HEK293 (cell line): ENCODE measurements around the gene ST6GALNAC1.

ENCODE experiments used
- CTCF ChIA-PET: fragments of 350-600 bp; formaldehyde crosslinking; extraction: SDS; loops from one replicate; lab custom pipeline; 2021; ENCODE audit warnings: antibody characterized with exemption; lab: Yijun Ruan, JAX
- POLR2A ChIA-PET: fragments of 300-600 bp; formaldehyde crosslinking; extraction: SDS; loops from one replicate; lab custom pipeline; 2020; ENCODE audit warnings: antibody characterized with exemption, inconsistent platforms; lab: Yijun Ruan, JAX
- H3K27ac ChIP-seq: fragments of 200-500 bp; sonication (Bioruptor generic); 2 replicates; pipeline ENCODE4 v1.5.1; 2014; ENCODE audit warnings: low read depth, low read length, control low read depth, inconsistent platforms; ENCODE audit errors: extremely low read depth
- H3K36me3 ChIP-seq, 2 experiments: fragments of 200-500 bp in 1 of 2; sonication (Bioruptor generic) in 1 of 2; 1 replicate in 1 of 2; 2 replicates in 1 of 2; pipeline ENCODE4 v1.5.1; 2014 to 2017; ENCODE audit warnings: inconsistent platforms in 2 of 2, low read length in 2 of 2; ENCODE audit not compliant: control insufficient read depth in 2 of 2, insufficient read depth in 1 of 2
- H3K4me1 ChIP-seq: fragments of 200-500 bp; sonication (Bioruptor generic); 2 replicates; pipeline ENCODE4 v1.5.1; 2014; ENCODE audit warnings: mild to moderate bottlenecking, low read length, inconsistent platforms; ENCODE audit not compliant: control insufficient read depth, insufficient read depth
- H3K4me3 ChIP-seq: 2 replicates; pipeline ENCODE4 v1.5.1; 2011; ENCODE audit warnings: low read depth, mild to moderate bottlenecking, control low read depth, low read length, moderate library complexity
- H3K9me3 ChIP-seq: fragments of 200-500 bp; sonication (Bioruptor generic); 2 replicates; pipeline ENCODE4 v1.5.1; 2014; ENCODE audit warnings: low read depth, low read length, inconsistent platforms; ENCODE audit not compliant: control insufficient read depth, insufficient read depth
- BCL11A ChIP-seq: fragments of 450-650 bp; formaldehyde crosslinking; IDR thresholded peaks from 2 replicates; pipeline ENCODE4 v1.5.1; 2016; ENCODE audit warnings: low read depth, missing biosample characterization, missing genetic modification characterization
- GLI4 ChIP-seq: fragments of 450-650 bp; formaldehyde crosslinking; IDR thresholded peaks from 2 replicates; pipeline ENCODE4 v1.5.1; 2016; ENCODE audit warnings: missing biosample characterization, missing genetic modification characterization
- HOXD13 ChIP-seq: sonication (generic); formaldehyde crosslinking; IDR thresholded peaks from 2 replicates; pipeline ENCODE4 v1.8.0; 2022; ENCODE audit warnings: missing genetic modification reagents, borderline replicate concordance
- SALL2 ChIP-seq: fragments of 450-650 bp; formaldehyde crosslinking; IDR thresholded peaks from 2 replicates; pipeline ENCODE4 v1.5.0; 2017; ENCODE audit warnings: missing biosample characterization, mild to moderate bottlenecking, missing genetic modification characterization, borderline replicate concordance
- SCRT2 ChIP-seq: fragments of 450-650 bp; formaldehyde crosslinking; IDR thresholded peaks from 2 replicates; pipeline ENCODE4 v1.5.1; 2016; ENCODE audit warnings: missing biosample characterization, missing genetic modification characterization
- YY1 ChIP-seq: fragments of 450-650 bp; formaldehyde crosslinking; IDR thresholded peaks from 2 replicates; pipeline ENCODE4 v1.5.1; 2018; ENCODE audit warnings: missing biosample characterization, missing genetic modification characterization
- ZFP41 ChIP-seq: fragments of 450-650 bp; formaldehyde crosslinking; IDR thresholded peaks from 2 replicates; pipeline ENCODE4 v1.5.1; 2016; ENCODE audit warnings: missing biosample characterization, missing genetic modification characterization, borderline replicate concordance
- ZNF140 ChIP-seq: fragments of 450-650 bp; formaldehyde crosslinking; IDR thresholded peaks from 2 replicates; pipeline ENCODE4 v1.5.1; 2016; ENCODE audit warnings: missing biosample characterization, missing genetic modification characterization
- ZNF223 ChIP-seq: fragments of 450-650 bp; formaldehyde crosslinking; IDR thresholded peaks from 2 replicates; pipeline ENCODE4 v1.5.1; 2016; ENCODE audit warnings: missing biosample characterization, missing genetic modification characterization
- ZNF24 ChIP-seq: fragments of 450-650 bp; formaldehyde crosslinking; IDR thresholded peaks from 2 replicates; pipeline ENCODE4 v1.5.1; 2016; ENCODE audit warnings: missing biosample characterization, missing genetic modification characterization
- ZNF302 ChIP-seq: fragments of 450-650 bp; formaldehyde crosslinking; IDR thresholded peaks from 2 replicates; pipeline ENCODE4 v1.5.1; 2016; ENCODE audit warnings: missing biosample characterization, missing genetic modification characterization, low read depth
- ZNF324 ChIP-seq: fragments of 450-650 bp; formaldehyde crosslinking; IDR thresholded peaks from 2 replicates; pipeline ENCODE4 v1.5.1; 2016; ENCODE audit warnings: missing biosample characterization, missing genetic modification characterization
- ZNF354C ChIP-seq: fragments of 450-650 bp; formaldehyde crosslinking; IDR thresholded peaks from 2 replicates; pipeline ENCODE4 v1.5.1; 2016; ENCODE audit warnings: missing biosample characterization, missing genetic modification characterization, low read depth, borderline replicate concordance
- ZNF391 ChIP-seq: fragments of 450-650 bp; formaldehyde crosslinking; IDR thresholded peaks from 2 replicates; pipeline ENCODE4 v1.5.1; 2016; ENCODE audit warnings: low read depth, missing biosample characterization, missing genetic modification characterization, borderline replicate concordance
- ZNF514 ChIP-seq: fragments of 450-650 bp; formaldehyde crosslinking; IDR thresholded peaks from 2 replicates; pipeline ENCODE4 v1.5.1; 2016; ENCODE audit warnings: missing biosample characterization, missing genetic modification characterization
- ZNF548 ChIP-seq: fragments of 450-650 bp; formaldehyde crosslinking; IDR thresholded peaks from 2 replicates; pipeline ENCODE4 v1.5.1; 2016; ENCODE audit warnings: missing biosample characterization, missing genetic modification characterization
- ZNF610 ChIP-seq: fragments of 450-650 bp; formaldehyde crosslinking; IDR thresholded peaks from 2 replicates; pipeline ENCODE4 v1.5.1; 2016; ENCODE audit warnings: missing biosample characterization, missing genetic modification characterization, borderline replicate concordance
- ZNF747 ChIP-seq: fragments of 450-650 bp; formaldehyde crosslinking; IDR thresholded peaks from 2 replicates; pipeline ENCODE4 v1.5.1; 2016; ENCODE audit warnings: missing biosample characterization, missing genetic modification characterization
- ZNF76 ChIP-seq: fragments of 450-650 bp; formaldehyde crosslinking; IDR thresholded peaks from 2 replicates; pipeline ENCODE4; 2016; ENCODE audit warnings: low read depth, missing biosample characterization, missing genetic modification characterization, borderline replicate concordance
- TF ChIP-seq, protein P1 (sequence below): fragments of 450-650 bp; formaldehyde crosslinking; IDR thresholded peaks from 2 replicates; pipeline ENCODE4 v1.5.1; 2016; ENCODE audit warnings: missing biosample characterization, missing genetic modification characterization
- TF ChIP-seq, protein P2 (sequence below): fragments of 450-650 bp; formaldehyde crosslinking; IDR thresholded peaks from 2 replicates; pipeline ENCODE4 v1.5.0; 2017; ENCODE audit warnings: missing biosample characterization, missing genetic modification characterization, borderline replicate concordance
- TF ChIP-seq, protein P3 (sequence below): fragments of 450-650 bp; formaldehyde crosslinking; IDR thresholded peaks from 2 replicates; pipeline ENCODE4 v1.5.1; 2016; ENCODE audit warnings: missing biosample characterization, missing genetic modification characterization

The ST6GALNAC1 gene

DNA sequence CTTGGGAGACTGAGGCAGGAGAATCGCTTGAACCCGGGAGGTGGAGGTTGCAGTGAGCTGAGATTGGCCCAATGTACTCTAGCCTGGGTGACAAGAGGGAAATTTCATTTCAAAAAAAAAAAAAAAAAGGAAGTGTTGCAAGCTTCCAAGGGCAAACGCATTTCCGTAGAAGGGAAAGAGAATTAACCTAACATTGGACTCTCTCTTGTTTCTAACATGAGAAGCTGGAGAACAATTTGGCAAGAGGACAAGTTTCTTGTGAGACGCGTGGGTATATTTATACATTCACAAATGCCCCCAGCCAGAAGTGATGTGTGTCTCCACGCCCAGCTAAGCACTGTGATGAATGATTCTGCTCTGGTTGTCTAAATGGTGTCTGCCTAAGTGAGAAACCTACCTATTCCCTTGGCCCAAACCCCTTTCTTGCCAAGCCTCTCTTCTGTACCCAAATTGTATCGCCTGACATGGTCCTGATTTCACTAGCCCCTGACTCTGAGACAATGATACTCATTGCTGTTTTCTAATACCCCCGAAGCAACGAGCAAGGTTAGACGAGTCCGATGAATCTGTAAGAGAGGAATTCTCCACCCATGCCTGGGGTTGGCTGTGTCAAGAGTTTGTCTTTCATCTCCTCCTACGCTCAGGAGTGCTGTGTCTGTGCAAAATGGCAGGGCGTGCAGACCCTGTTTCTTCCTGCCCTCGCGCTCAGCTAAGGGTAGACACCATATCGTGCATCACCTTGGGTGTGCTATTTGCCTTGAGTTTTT, 43.7 kb downstream of the ST6GALNAC1 start:
- no peak overlapping the region for H3K27ac ChIP-seq

DNA sequence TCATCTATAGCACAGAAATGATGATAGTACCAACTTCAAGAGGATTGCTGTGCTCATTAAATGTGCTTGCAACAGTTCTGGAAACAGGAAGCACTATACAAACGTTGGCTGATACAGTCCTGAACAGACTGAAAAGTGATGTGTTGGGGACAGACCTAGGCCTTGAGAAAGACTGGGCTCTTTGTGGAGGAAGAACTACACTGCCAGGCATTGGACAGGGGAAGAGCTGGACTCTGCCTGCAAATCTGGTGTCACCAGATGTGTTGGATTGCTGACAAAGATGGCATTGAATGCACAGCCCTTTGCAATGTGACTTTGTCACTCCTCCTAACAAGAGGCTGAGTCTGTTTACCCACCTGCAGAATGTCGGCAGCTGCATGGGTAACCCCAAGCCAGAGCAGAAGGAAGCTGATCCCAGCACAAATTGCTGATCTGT, 45.5 kb downstream of the ST6GALNAC1 start:
- no peak overlapping the region for H3K27ac ChIP-seq
- H3K36me3 ChIP-seq = no peaks in the 10 kb centered on the region
- ChIA-PET CTCF (interaction anchor here (0.6 to 3.2 kb wide), 6 partner anchors 8 to 119 kb away, joined by 3 to 19 read pairs (median 4); no protein-coding TSS in a partner anchor), POLR2A (interaction anchor here (0.9 kb wide), 2 partner anchors 13 to 41 kb away, joined by 3 read pairs; no protein-coding TSS in a partner anchor)
- no peak overlapping the region for H3K4me3 ChIP-seq
- TF ChIP-seq ZNF391 (no peak), ZNF747 (tag by site-specific recombination) (no peak), GLI4 (tag by site-specific recombination) (no peak), ZNF514 (tag by site-specific recombination) (no peak), ZNF76 (tag by site-specific recombination) (no peak), ZNF610 (tag by site-specific recombination) (no peak), ZNF548 (tag by site-specific recombination) (no peak), ZNF140 (tag by site-specific recombination) (no peak), SALL2 (tag by site-specific recombination) (no peak), ZFP41 (tag by site-specific recombination) (no peak), BCL11A (tag by site-specific recombination) (no peak), ZNF354C (tag by site-specific recombination) (no peak), ZNF302 (tag by site-specific recombination) (no peak), YY1 (tag by site-specific recombination) (no peak), ZNF324 (tag by site-specific recombination) (no peak), ZNF223 (tag by site-specific recombination) (no peak)
- TF ChIP-seq, protein P1, sequence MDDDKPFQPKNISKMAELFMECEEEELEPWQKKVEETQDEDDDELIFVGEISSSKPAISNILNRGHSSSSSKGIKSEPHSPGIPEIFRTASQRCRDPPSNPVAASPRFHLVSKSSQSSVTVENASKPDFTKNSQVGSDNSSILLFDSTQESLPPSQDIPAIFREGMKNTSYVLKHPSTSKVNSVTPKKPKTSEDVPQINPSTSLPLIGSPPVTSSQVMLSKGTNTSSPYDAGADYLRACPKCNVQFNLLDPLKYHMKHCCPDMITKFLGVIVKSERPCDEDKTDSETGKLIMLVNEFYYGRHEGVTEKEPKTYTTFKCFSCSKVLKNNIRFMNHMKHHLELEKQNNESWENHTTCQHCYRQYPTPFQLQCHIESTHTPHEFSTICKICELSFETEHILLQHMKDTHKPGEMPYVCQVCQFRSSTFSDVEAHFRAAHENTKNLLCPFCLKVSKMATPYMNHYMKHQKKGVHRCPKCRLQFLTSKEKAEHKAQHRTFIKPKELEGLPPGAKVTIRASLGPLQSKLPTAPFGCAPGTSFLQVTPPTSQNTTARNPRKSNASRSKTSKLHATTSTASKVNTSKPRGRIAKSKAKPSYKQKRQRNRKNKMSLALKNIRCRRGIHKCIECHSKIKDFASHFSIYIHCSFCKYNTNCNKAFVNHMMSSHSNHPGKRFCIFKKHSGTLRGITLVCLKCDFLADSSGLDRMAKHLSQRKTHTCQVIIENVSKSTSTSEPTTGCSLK = no peak
- TF ChIP-seq, protein P2, sequence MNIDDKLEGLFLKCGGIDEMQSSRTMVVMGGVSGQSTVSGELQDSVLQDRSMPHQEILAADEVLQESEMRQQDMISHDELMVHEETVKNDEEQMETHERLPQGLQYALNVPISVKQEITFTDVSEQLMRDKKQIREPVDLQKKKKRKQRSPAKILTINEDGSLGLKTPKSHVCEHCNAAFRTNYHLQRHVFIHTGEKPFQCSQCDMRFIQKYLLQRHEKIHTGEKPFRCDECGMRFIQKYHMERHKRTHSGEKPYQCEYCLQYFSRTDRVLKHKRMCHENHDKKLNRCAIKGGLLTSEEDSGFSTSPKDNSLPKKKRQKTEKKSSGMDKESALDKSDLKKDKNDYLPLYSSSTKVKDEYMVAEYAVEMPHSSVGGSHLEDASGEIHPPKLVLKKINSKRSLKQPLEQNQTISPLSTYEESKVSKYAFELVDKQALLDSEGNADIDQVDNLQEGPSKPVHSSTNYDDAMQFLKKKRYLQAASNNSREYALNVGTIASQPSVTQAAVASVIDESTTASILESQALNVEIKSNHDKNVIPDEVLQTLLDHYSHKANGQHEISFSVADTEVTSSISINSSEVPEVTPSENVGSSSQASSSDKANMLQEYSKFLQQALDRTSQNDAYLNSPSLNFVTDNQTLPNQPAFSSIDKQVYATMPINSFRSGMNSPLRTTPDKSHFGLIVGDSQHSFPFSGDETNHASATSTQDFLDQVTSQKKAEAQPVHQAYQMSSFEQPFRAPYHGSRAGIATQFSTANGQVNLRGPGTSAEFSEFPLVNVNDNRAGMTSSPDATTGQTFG (tag by site-specific recombination) = no peak
- TF ChIP-seq, protein P3, sequence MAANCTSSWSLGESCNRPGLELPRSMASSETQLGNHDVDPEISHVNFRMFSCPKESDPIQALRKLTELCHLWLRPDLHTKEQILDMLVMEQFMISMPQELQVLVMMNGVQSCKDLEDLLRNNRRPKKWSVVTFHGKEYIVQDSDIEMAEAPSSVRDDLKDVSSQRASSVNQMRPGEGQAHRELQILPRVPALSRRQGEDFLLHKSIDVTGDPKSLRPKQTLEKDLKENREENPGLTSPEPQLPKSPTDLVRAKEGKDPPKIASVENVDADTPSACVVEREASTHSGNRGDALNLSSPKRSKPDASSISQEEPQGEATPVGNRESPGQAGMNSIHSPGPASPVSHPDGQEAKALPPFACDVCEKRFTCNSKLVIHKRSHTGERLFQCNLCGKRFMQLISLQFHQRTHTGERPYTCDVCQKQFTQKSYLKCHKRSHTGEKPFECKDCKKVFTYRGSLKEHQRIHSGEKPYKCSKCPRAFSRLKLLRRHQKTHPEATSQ (tag by site-specific recombination) = no peak
- TF ChIP-seq, all 188 proteins: peak for 0
- Histone ChIP-seq H3K4me1 (peaks cover 6% of the 10 kb centered on the region; the same call in 1 of the 2 replicates), H3K9me3 (no peaks in the 10 kb centered on the region)

More for the DNA sequence above, 43.7 kb downstream of the ST6GALNAC1 start:
- Histone ChIP-seq H3K4me1 (no peaks in the 10 kb centered on the region; the same call in 1 of the 2 replicates), H3K36me3 (no peaks in the 10 kb centered on the region), H3K9me3 (no peaks in the 10 kb centered on the region), H3K4me3 (no peak overlapping the region)
- ChIA-PET CTCF (interaction anchor here (0.6 to 3.2 kb wide), 3 partner anchors 24 to 88 kb away, joined by 3 to 19 read pairs (median 3); no protein-coding TSS in a partner anchor), POLR2A (interaction anchor here (0.5 to 0.9 kb wide), 2 partner anchors 9 to 14 kb away, joined by 3 to 4 read pairs; no protein-coding TSS in a partner anchor)
- TF ChIP-seq ZNF24 (no peak), SCRT2 (tag by site-specific recombination) (no peak), HOXD13 (CRISPR knock-in tag) (no peak)
